ENCODE results near the gene CRADD. TPM values are rescaled to one million over a fixed set of nuclear protein-coding genes. Genes with fewer than 3 reads are reported as not detected.

CRADD gene
- total RNA-seq, 1 donor from 2014 or later, result 10.3 TPM

GRCh38 chr12:93825501-93825888, 148.3 kb downstream of the CRADD start:
- H3K4me3 ChIP-seq (ENCODE audit: low read depth, low read length), result no peak overlapping the region
- no peak for DNase-seq (ENCODE audit: low read depth)
- no peak for TF ChIP-seq CTCF (conservative IDR thresholded peaks at IDR 0.05; ENCODE audit: low read depth, low read length)

GRCh38 chr12:93825931-93826555, 148.9 kb downstream of the CRADD start:
- no peak overlapping the region for H3K4me3 ChIP-seq (ENCODE audit: low read depth, low read length)
- no peak for TF ChIP-seq CTCF (conservative IDR thresholded peaks at IDR 0.05; ENCODE audit: low read depth, low read length)
- no peak for DNase-seq (ENCODE audit: low read depth)

GRCh38 chr12:93827179-93827578, 150.0 kb downstream of the CRADD start:
- H3K4me3 ChIP-seq (ENCODE audit: low read depth, low read length), result no peak overlapping the region
- TF ChIP-seq CTCF (conservative IDR thresholded peaks at IDR 0.05; ENCODE audit: low read depth, low read length), result no peak
- no peak for DNase-seq (ENCODE audit: low read depth)

- TF ChIP-seq CTCF (conservative IDR thresholded peaks at IDR 0.05; ENCODE audit: low read depth, low read length), result no peak
- no peak for DNase-seq (ENCODE audit: low read depth)
- H3K4me3 ChIP-seq (ENCODE audit: low read depth, low read length), result no peak overlapping the region
Observed at GRCh38 chr12:93827669-93828068, 150.5 kb downstream of the CRADD start.

GRCh38 chr12:93829016-93829415, 151.8 kb downstream of the CRADD start:
- no peak for TF ChIP-seq CTCF (conservative IDR thresholded peaks at IDR 0.05; ENCODE audit: low read depth, low read length)
- no peak for DNase-seq (ENCODE audit: low read depth)
- H3K4me3 ChIP-seq (ENCODE audit: low read depth, low read length), result no peak overlapping the region

- TF ChIP-seq CTCF (conservative IDR thresholded peaks at IDR 0.05; ENCODE audit: low read depth, low read length), result no peak
- no peak for DNase-seq (ENCODE audit: low read depth)
- H3K4me3 ChIP-seq (ENCODE audit: low read depth, low read length), result no peak overlapping the region
Observed at GRCh38 chr12:93831374-93831773, 154.2 kb downstream of the CRADD start.

GRCh38 chr12:93832131-93832530, 155.0 kb downstream of the CRADD start:
- TF ChIP-seq CTCF (conservative IDR thresholded peaks at IDR 0.05; ENCODE audit: low read depth, low read length), result no peak

More at GRCh38 chr12:93832131-93832530, 155.0 kb downstream of the CRADD start:
- no peak overlapping the region for H3K4me3 ChIP-seq (ENCODE audit: low read depth, low read length)
- DNase-seq (ENCODE audit: low read depth), result no peak

All from epithelial cell of proximal tubule (primary cell).